H1 (cell line): ENCODE data around the gene CREBBP. TPM values are rescaled to one million over a fixed set of nuclear protein-coding genes. Genes with fewer than 3 reads are reported as not detected.

Experiments used
- GABPA ChIP-seq: IDR thresholded peaks from 2 replicates; pipeline ENCODE4 v1.6.1; 2011; ENCODE audit warnings: mild to moderate bottlenecking, low read length, moderate library complexity, borderline replicate concordance; ENCODE audit not compliant: insufficient read depth
- polyA plus RNA-seq, 7 experiments: library from polyadenylated mRNA; depleted of rRNA in 3 of 7; stranded (reverse) in 5 of 7; unstranded in 2 of 7; fragments of >200 nt in 5 of 7; fragments of 200-250 nt in 2 of 7; gene quantifications; 1 replicate in 5 of 7; 2 replicates in 1 of 7; 4 replicates in 1 of 7; pipeline versions ENCODE4 v1.2.1 to v1.2.3, GENCODE V29; 2011 to 2013; ENCODE audit warnings: missing spikeins in 2 of 7, mixed read lengths in 2 of 7
- total RNA-seq: library from RNA; stranded (reverse); fragmentation: NEBNext Ultra II Directional; extraction: Animal tissue kit (Norgen Biotek cat#: 25700); gene quantifications from 2 replicates; pipeline ENCODE4 v1.2.1, GENCODE V29; 2021
- TF ChIP-seq, protein P1 (sequence below), 3 experiments: IDR thresholded peaks; 1 replicate in 2 of 3; 2 replicates in 1 of 3; pipeline versions ENCODE4 v1.5.1 to v1.6.1; 2011; ENCODE audit warnings: low read length in 3 of 3, mild to moderate bottlenecking in 3 of 3, inconsistent platforms in 2 of 3, low read depth in 1 of 3, moderate library complexity in 1 of 3; ENCODE audit not compliant: insufficient read depth in 1 of 3; ENCODE audit errors: control extremely low read depth in 1 of 3

CREBBP gene
- total and polyA plus RNA-seq, 2 of the 8 experiments (the other 6 are each of a cell fraction or from before 2014, with no cell fraction given), result 10.0 to 60.1 TPM

DNA sequence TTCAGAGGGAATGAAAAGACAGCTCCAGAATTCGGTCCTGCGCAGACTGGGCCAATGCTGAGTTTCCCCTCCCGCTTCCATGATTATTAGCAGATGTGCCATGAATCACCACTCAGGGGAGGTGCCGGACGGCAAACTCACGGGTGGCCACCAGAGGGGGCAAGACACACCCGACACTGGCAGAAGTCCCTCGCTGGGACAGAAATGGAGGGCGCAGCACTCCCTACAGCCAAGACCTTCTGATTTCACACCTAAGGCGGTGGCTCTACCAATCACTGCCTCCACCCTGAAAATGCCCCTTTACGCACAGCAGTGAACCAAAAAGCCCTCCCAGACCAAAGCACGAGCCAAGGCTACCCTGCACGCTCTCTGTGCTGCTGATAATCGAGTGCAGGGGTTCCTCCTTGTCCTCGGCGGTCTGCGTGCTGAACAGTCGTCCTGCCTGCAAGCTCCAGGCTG is 190.0 kb downstream of the CREBBP start (continued):
- TF ChIP-seq, protein P1, sequence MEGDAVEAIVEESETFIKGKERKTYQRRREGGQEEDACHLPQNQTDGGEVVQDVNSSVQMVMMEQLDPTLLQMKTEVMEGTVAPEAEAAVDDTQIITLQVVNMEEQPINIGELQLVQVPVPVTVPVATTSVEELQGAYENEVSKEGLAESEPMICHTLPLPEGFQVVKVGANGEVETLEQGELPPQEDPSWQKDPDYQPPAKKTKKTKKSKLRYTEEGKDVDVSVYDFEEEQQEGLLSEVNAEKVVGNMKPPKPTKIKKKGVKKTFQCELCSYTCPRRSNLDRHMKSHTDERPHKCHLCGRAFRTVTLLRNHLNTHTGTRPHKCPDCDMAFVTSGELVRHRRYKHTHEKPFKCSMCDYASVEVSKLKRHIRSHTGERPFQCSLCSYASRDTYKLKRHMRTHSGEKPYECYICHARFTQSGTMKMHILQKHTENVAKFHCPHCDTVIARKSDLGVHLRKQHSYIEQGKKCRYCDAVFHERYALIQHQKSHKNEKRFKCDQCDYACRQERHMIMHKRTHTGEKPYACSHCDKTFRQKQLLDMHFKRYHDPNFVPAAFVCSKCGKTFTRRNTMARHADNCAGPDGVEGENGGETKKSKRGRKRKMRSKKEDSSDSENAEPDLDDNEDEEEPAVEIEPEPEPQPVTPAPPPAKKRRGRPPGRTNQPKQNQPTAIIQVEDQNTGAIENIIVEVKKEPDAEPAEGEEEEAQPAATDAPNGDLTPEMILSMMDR (IDR thresholded peaks at IDR 0.05; ENCODE audit: control extremely low read depth in 1 of 3, insufficient read depth in 1 of 3, low read depth in 1 of 3, low read length in 3 of 3), result peak; percentile 83 to 97 (median 89)
- peak; percentile 28; the same call in 1 of the 2 replicates for TF ChIP-seq GABPA
